Kidney (tissue), 14 donors: Measurements from ENCODE around the gene SLC2A10. TPM values are rescaled to one million over a fixed set of nuclear protein-coding genes. Genes with fewer than 3 reads are reported as not detected.

ENCODE experiments used
- DNase-seq, 5 donors: peaks; one replicate each; pipeline ENCODE4 v3.0.0-alpha.2; 2013 to 2020
- FAIRE-seq: peaks from 2 replicates; lab custom pipeline; 2012; peaks lifted over from hg19 to GRCh38; lab: Jason Lieb, UNC
- H3K27ac ChIP-seq, 2 donors: one replicate each; pipeline ENCODE4 v1.7.0; 2013; ENCODE audit warnings: low read depth in 2 of 2, low read length in 2 of 2, inconsistent platforms in 1 of 2
- H3K27me3 ChIP-seq: one replicate; pipeline ENCODE4 v1.7.1; 2013; ENCODE audit warnings: low read length, inconsistent platforms; ENCODE audit not compliant: control insufficient read depth, insufficient read depth
- H3K36me3 ChIP-seq, 3 donors: one replicate each; pipeline versions ENCODE4 v1.7.0 to v1.7.1; 2013; ENCODE audit warnings: low read length in 3 of 3, control low read depth in 1 of 3, inconsistent platforms in 1 of 3; ENCODE audit not compliant: insufficient read depth in 3 of 3, control insufficient read depth in 2 of 3
- H3K4me1 ChIP-seq, 3 donors: one replicate each; pipeline versions ENCODE4 v1.7.0 to v1.7.1; 2013; ENCODE audit warnings: low read length in 3 of 3, inconsistent platforms in 1 of 3, low read depth in 1 of 3; ENCODE audit not compliant: control insufficient read depth in 2 of 3, insufficient read depth in 2 of 3
- H3K4me3 ChIP-seq, 3 donors: one replicate each; pipeline versions ENCODE4 v1.7.0 to v1.8.1; 2013; ENCODE audit warnings: low read length in 3 of 3, control low read depth in 1 of 3, inconsistent platforms in 1 of 3
- H3K9ac ChIP-seq, 3 donors: one replicate each; pipeline versions ENCODE4 v1.7.0 to v1.7.1; 2013; ENCODE audit warnings: low read length in 3 of 3, control low read depth in 1 of 3, inconsistent platforms in 1 of 3
- H3K9me3 ChIP-seq, 3 donors: one replicate each; pipeline versions ENCODE4 v1.7.0 to v1.7.1; 2013; ENCODE audit warnings: low read length in 3 of 3, control low read depth in 1 of 3, inconsistent platforms in 1 of 3; ENCODE audit not compliant: control insufficient read depth in 2 of 3, insufficient read depth in 1 of 3
- intact Hi-C: fragments of 100-400 bp; cut with DNase I; formaldehyde crosslinking; loops from one replicate; pipeline ENCODE4 v1.11.1; 2022
- polyA plus RNA-seq: library from polyadenylated mRNA; stranded (reverse); fragments of 350-450 nt; fragmentation: Illumina TruSeq; extraction: RNeasy Lipid Tissue Mini Kit (QIAGEN cat#74804); gene quantifications from one replicate; pipeline ENCODE4 v1.2.3, GENCODE V29; 2014; ENCODE audit warnings: low read depth, low replicate concordance; ENCODE audit not compliant: insufficient read depth
- total RNA-seq: library from RNA; stranded (reverse); fragmentation: NEBNext Ultra II Directional; extraction: Animal tissue kit (Norgen Biotek cat#: 25700); gene quantifications from one replicate; pipeline ENCODE4 v1.2.1, GENCODE V29; 2021
- TF ChIP-seq, protein P1 (sequence below): IDR thresholded peaks from 3 replicates; pipeline ENCODE4 v1.5.1; 2012; ENCODE audit warnings: mild to moderate bottlenecking, moderate library complexity, borderline replicate concordance; ENCODE audit not compliant: insufficient read depth; ENCODE audit errors: extremely low read depth
- donor health status: control.
- donor health status: control.
- donor health status: control.
- donor health status: control.
- donor health status: control.
- donor health status: DM: yes; HTN: yes; CAD: no.
- donor health status: Normal renal cell carcinoma (clear cell type).

SLC2A10 gene
- total and polyA plus RNA-seq, 2 donors from 2014 or later, result 3.7 to 7.1 TPM

GRCh38 chr20:46755483-46756413, 46.3 kb downstream of the SLC2A10 start:
- no peaks in the 10 kb centered on the region for H3K9me3 ChIP-seq
- FAIRE-seq (no peak), DNase-seq (no peak)
- intact Hi-C loops, result loop anchor here (10.0 kb wide), 2 partner anchors 399 to 629 kb away; no protein-coding TSS in a partner anchor
- H3K27me3 ChIP-seq, result no peaks in the 10 kb centered on the region
- H3K36me3 ChIP-seq, result no peaks in the 10 kb centered on the region
- H3K4me1 ChIP-seq, result no peaks in the 10 kb centered on the region
- no peak overlapping the region for H3K9ac ChIP-seq
- no peak overlapping the region for H3K4me3 ChIP-seq
- TF ChIP-seq, protein P1, sequence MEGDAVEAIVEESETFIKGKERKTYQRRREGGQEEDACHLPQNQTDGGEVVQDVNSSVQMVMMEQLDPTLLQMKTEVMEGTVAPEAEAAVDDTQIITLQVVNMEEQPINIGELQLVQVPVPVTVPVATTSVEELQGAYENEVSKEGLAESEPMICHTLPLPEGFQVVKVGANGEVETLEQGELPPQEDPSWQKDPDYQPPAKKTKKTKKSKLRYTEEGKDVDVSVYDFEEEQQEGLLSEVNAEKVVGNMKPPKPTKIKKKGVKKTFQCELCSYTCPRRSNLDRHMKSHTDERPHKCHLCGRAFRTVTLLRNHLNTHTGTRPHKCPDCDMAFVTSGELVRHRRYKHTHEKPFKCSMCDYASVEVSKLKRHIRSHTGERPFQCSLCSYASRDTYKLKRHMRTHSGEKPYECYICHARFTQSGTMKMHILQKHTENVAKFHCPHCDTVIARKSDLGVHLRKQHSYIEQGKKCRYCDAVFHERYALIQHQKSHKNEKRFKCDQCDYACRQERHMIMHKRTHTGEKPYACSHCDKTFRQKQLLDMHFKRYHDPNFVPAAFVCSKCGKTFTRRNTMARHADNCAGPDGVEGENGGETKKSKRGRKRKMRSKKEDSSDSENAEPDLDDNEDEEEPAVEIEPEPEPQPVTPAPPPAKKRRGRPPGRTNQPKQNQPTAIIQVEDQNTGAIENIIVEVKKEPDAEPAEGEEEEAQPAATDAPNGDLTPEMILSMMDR, result no peak
- no peak overlapping the region for H3K27ac ChIP-seq

DNA sequence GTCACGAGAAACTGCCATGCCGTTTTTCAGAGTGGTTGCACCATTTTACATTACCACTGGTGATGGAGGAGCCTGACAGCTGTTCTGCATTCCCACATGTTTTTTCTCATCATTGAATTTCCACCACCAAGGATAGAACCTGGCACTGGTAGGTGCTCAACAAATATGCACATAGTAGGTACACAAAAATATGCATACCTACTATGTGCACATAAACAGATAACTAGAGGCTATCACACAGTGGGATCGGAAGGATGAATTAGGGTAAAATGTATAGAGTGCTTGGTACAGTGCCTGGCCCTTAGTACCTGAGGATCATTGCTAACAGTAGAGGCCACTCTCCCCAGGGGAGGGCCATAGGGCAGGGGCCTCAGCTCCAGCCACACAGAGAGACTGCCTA, 47.0 kb downstream of the SLC2A10 start:
- DNase-seq (no peak), FAIRE-seq (no peak)
- Histone ChIP-seq H3K27me3 (no peaks in the 10 kb centered on the region), H3K4me3 (no peak overlapping the region), H3K27ac (no peak overlapping the region), H3K36me3 (no peaks in the 10 kb centered on the region), H3K4me1 (no peaks in the 10 kb centered on the region), H3K9ac (no peak overlapping the region), H3K9me3 (no peaks in the 10 kb centered on the region)
- TF ChIP-seq, protein P1, result no peak
- intact Hi-C loops, result loop anchor here (10.0 kb wide), 2 partner anchors 398 to 628 kb away; no protein-coding TSS in a partner anchor

- no peak overlapping the region for H3K27ac ChIP-seq
- DNase-seq, result no peak
- no peak overlapping the region for H3K9ac ChIP-seq
- H3K36me3 ChIP-seq, result no peaks in the 10 kb centered on the region
- TF ChIP-seq, protein P1, result no peak
- H3K27me3 ChIP-seq, result no peaks in the 10 kb centered on the region
- no peak for FAIRE-seq
- H3K4me3 ChIP-seq, result no peak overlapping the region
- no peaks in the 10 kb centered on the region for H3K9me3 ChIP-seq
- intact Hi-C loops, result loop anchor here (10.0 kb wide), 2 partner anchors 398 to 628 kb away; no protein-coding TSS in a partner anchor
- no peaks in the 10 kb centered on the region for H3K4me1 ChIP-seq
These were observed 47.7 kb downstream of the SLC2A10 start for GRCh38 chr20:46757135-46757534.
